Bronchial epithelial cell (primary cell): ENCODE results near the gene NXPH2. TPM values are rescaled to one million over a fixed set of nuclear protein-coding genes. Genes with fewer than 3 reads are reported as not detected.
"Not testable (repeated sequence)": the region's sequence is repeated elsewhere in the genome, so short reads cannot be mapped to it uniquely, and the experiment has no call there.

Experiments
- DNase-seq: peaks from one replicate; pipeline ENCODE4 v3.0.0-alpha.2; 2010; ENCODE audit warnings: low read depth
- FAIRE-seq: peaks from 2 replicates; lab custom pipeline; 2011; peaks lifted over from hg19 to GRCh38; lab: Jason Lieb, UNC
- H3K27me3 ChIP-seq: 2 replicates; pipeline ENCODE4 v1.5.1; 2011; ENCODE audit warnings: low read length; ENCODE audit not compliant: control insufficient read depth, insufficient read depth
- H3K36me3 ChIP-seq: 2 replicates; pipeline ENCODE4 v1.5.1; 2011; ENCODE audit warnings: low read length; ENCODE audit not compliant: control insufficient read depth, insufficient read depth
- H3K4me3 ChIP-seq: 2 replicates; pipeline ENCODE4 v1.5.1; 2011; ENCODE audit warnings: mild to moderate bottlenecking, low read depth, low read length, control low read depth
- total RNA-seq: library from RNA; depleted of rRNA; stranded (reverse); fragments of >200 nt; gene quantifications from 2 replicates; pipeline ENCODE4 v1.2.1, GENCODE V29; 2014
- TF ChIP-seq, protein P1 (sequence below): IDR thresholded peaks from 2 replicates; pipeline ENCODE4 v1.5.1; 2011; ENCODE audit warnings: mild to moderate bottlenecking, moderate library complexity, low read length, control low read depth, inconsistent platforms; ENCODE audit not compliant: insufficient read depth, severe bottlenecking

NXPH2 gene
- total RNA-seq, 1 donor from 2014 or later: not detected

DNA sequence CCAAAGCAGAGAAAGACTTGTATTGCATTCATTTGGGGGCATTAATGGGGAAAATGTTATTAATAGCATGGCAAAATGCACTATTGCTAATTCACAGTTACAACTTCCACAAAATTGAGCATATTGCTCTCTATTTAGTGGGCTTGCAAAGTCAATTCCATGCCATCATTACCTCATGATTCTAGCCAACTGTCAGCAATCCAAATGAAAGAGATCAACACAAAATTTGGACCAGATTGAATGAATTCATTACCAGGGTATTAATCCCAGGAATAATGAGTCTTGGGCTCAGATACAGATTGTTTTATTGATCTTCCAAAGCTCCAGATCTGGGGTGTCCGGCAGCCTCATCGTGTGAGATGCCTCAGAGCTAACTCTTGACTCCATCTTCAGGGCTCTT lies 38.3 kb downstream of the NXPH2 start:
- TF ChIP-seq, protein P1, sequence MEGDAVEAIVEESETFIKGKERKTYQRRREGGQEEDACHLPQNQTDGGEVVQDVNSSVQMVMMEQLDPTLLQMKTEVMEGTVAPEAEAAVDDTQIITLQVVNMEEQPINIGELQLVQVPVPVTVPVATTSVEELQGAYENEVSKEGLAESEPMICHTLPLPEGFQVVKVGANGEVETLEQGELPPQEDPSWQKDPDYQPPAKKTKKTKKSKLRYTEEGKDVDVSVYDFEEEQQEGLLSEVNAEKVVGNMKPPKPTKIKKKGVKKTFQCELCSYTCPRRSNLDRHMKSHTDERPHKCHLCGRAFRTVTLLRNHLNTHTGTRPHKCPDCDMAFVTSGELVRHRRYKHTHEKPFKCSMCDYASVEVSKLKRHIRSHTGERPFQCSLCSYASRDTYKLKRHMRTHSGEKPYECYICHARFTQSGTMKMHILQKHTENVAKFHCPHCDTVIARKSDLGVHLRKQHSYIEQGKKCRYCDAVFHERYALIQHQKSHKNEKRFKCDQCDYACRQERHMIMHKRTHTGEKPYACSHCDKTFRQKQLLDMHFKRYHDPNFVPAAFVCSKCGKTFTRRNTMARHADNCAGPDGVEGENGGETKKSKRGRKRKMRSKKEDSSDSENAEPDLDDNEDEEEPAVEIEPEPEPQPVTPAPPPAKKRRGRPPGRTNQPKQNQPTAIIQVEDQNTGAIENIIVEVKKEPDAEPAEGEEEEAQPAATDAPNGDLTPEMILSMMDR: no peak
- no peak overlapping the region for H3K4me3 ChIP-seq
- no peaks in the 10 kb centered on the region for H3K27me3 ChIP-seq
- FAIRE-seq (no peak), DNase-seq (no peak)
- H3K36me3 ChIP-seq: no peaks in the 10 kb centered on the region

- H3K36me3 ChIP-seq, DNase-seq, H3K27me3 ChIP-seq, FAIRE-seq, H3K4me3 ChIP-seq: not testable (repeated sequence)
These were observed 43.1 kb downstream of the NXPH2 start for GRCh38 chr2:138737009-138737554.

GRCh38 chr2:138732651-138733050 lies 47.5 kb downstream of the NXPH2 start:
- TF ChIP-seq, protein P1: no peak
- no peaks in the 10 kb centered on the region for H3K36me3 ChIP-seq
- H3K27me3 ChIP-seq: no peaks in the 10 kb centered on the region
- no peak for DNase-seq
- no peak overlapping the region for H3K4me3 ChIP-seq
- FAIRE-seq: no peak

GRCh38 chr2:138730497-138731030 lies 49.6 kb downstream of the NXPH2 start:
- Histone ChIP-seq H3K27me3 (no peaks in the 10 kb centered on the region), H3K36me3 (no peaks in the 10 kb centered on the region), H3K4me3 (no peak overlapping the region)
- no peak for FAIRE-seq
- DNase-seq: no peak
- TF ChIP-seq, protein P1: no peak

- FAIRE-seq (no peak), DNase-seq (no peak)
- no peaks in the 10 kb centered on the region for H3K27me3 ChIP-seq
- no peak overlapping the region for H3K4me3 ChIP-seq
- no peaks in the 10 kb centered on the region for H3K36me3 ChIP-seq
- TF ChIP-seq, protein P1: no peak
These were observed 52.2 kb downstream of the NXPH2 start for GRCh38 chr2:138727956-138728355.

- TF ChIP-seq, protein P1: no peak
These were observed 53.5 kb downstream of the NXPH2 start for GRCh38 chr2:138726681-138727080.

More at GRCh38 chr2:138726681-138727080, 53.5 kb downstream of the NXPH2 start:
- no peaks in the 10 kb centered on the region for H3K27me3 ChIP-seq
- no peak for FAIRE-seq
- H3K4me3 ChIP-seq: no peak overlapping the region
- H3K36me3 ChIP-seq: no peaks in the 10 kb centered on the region
- DNase-seq: peak; percentile 42
